ENCODE results near the gene NT5DC1. TPM values are rescaled to one million over a fixed set of nuclear protein-coding genes. Genes with fewer than 3 reads are reported as not detected.
A peak's percentile ranks its signal among the peaks of the same experiment; 100 is the strongest.

Gene NT5DC1
- polyA plus RNA-seq, 1 of the 3 experiments (the other 2 are of a cell fraction), result 20.3 TPM

- WGBS (ENCODE audit: low lambda C conversion rate), result 32% methylated on average over 4 of the region's 4 CpGs
- H3K4me2 ChIP-seq, result no peak overlapping the region
- H4K20me1 ChIP-seq (ENCODE audit: insufficient read depth), result no peaks in the 10 kb centered on the region
- no peaks in the 10 kb centered on the region for H3K9me3 ChIP-seq
- no peaks in the 10 kb centered on the region for H3K36me3 ChIP-seq (replicated peaks in 1 of 2; ENCODE audit: control insufficient read depth in 1 of 2, insufficient read depth in 2 of 2, low read length in 1 of 2)
- no peaks in the 10 kb centered on the region for H3K79me2 ChIP-seq (ENCODE audit: insufficient read depth)
- no peaks in the 10 kb centered on the region for H3F3A ChIP-seq (replicated peaks; ENCODE audit: insufficient read depth)
- CTCF ChIA-PET, result interaction anchor here (0.9 kb wide), 2 partner anchors 13 to 27 kb away, joined by 3 read pairs; no protein-coding TSS in a partner anchor
- no peak overlapping the region for H3K9ac ChIP-seq
- peak overlapping the region in 1 of 2 experiments; percentile 85; a peak in 1 of 4 replicates for H3K27ac ChIP-seq (ENCODE audit: low read depth in 2 of 2, low read length in 1 of 2)
- H2AFZ ChIP-seq (ENCODE audit: low read depth), result no peak overlapping the region
- POLR2A ChIA-PET, result no interaction called here
- no peaks in the 10 kb centered on the region; a peak in 1 of 4 replicates for H3K4me1 ChIP-seq (ENCODE audit: control insufficient read depth in 1 of 2, insufficient read depth in 2 of 2, low read depth in 1 of 2, low read length in 1 of 2)
- no peak overlapping the region for H3K4me3 ChIP-seq (ENCODE audit: low read depth in 2 of 2, low read length in 1 of 2)
- no peak for DNase-seq
- no peaks in the 10 kb centered on the region for H3K9me2 ChIP-seq
- H3K27me3 ChIP-seq (ENCODE audit: insufficient read depth), result no peaks in the 10 kb centered on the region
- no peak for TF ChIP-seq GATA2 (CRISPR knock-in tag; IDR thresholded peaks at IDR 0.05)
- TF ChIP-seq EP300 (IDR thresholded peaks at IDR 0.05; ENCODE audit: borderline replicate concordance in 1 of 2, low read depth in 1 of 2, low read length in 1 of 2), result peak; percentile 7 to 57; a peak in 3 of 4 replicates
- TF ChIP-seq RFX5 (IDR thresholded peaks at IDR 0.05; ENCODE audit: low read length), result no peak
- no peak for TF ChIP-seq CHD2 (IDR thresholded peaks at IDR 0.05; ENCODE audit: low read length, partially characterized antibody)
- TF ChIP-seq FOSL2 (IDR thresholded peaks at IDR 0.05; ENCODE audit: borderline replicate concordance, low read depth), result no peak
- TF ChIP-seq ELF1 (IDR thresholded peaks at IDR 0.05), result no peak
- peak; percentile 70; the same call in 1 of the 2 replicates for TF ChIP-seq NFIC (IDR thresholded peaks at IDR 0.05; ENCODE audit: borderline replicate concordance)
- TF ChIP-seq SIN3A (IDR thresholded peaks at IDR 0.05; ENCODE audit: borderline replicate concordance, low read depth, low read length), result no peak
- no peak for TF ChIP-seq GABPA (IDR thresholded peaks at IDR 0.05; ENCODE audit: low read depth)
- no peak for TF ChIP-seq MXI1 (IDR thresholded peaks at IDR 0.05; ENCODE audit: low read depth, low read length)
- TF ChIP-seq, protein P1, sequence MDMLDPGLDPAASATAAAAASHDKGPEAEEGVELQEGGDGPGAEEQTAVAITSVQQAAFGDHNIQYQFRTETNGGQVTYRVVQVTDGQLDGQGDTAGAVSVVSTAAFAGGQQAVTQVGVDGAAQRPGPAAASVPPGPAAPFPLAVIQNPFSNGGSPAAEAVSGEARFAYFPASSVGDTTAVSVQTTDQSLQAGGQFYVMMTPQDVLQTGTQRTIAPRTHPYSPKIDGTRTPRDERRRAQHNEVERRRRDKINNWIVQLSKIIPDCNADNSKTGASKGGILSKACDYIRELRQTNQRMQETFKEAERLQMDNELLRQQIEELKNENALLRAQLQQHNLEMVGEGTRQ (IDR thresholded peaks at IDR 0.05; ENCODE audit: borderline replicate concordance, low read depth, low read length), result no peak
- 0 out of 2 replicates have a peak, but pooled peaks have one; percentile 22 for TF ChIP-seq TEAD4 (IDR thresholded peaks at IDR 0.05; ENCODE audit: borderline replicate concordance, insufficient read depth)
- TF ChIP-seq TCF12 (IDR thresholded peaks at IDR 0.05), result peak; percentile 81
- TF ChIP-seq PBX3 (IDR thresholded peaks at IDR 0.05), result peak; percentile 61
- peak; percentile 47; the same call in 1 of the 2 replicates for TF ChIP-seq POLR2AphosphoS5 (IDR thresholded peaks at IDR 0.05; ENCODE audit: low read depth, low read length)
- no peak; the same call in 1 of the 2 replicates for TF ChIP-seq JUND (IDR thresholded peaks at IDR 0.05)
Measured at GRCh38 chr6:116190550-116190949, 89.9 kb downstream of the NT5DC1 start.

- no peaks in the 10 kb centered on the region for H3K9me2 ChIP-seq
- no peak for DNase-seq
- no peaks in the 10 kb centered on the region for H3K36me3 ChIP-seq (replicated peaks in 1 of 2; ENCODE audit: control insufficient read depth in 1 of 2, insufficient read depth in 2 of 2, low read length in 1 of 2)
- no peak overlapping the region for H3K4me2 ChIP-seq
- H4K20me1 ChIP-seq (ENCODE audit: insufficient read depth), result no peaks in the 10 kb centered on the region
- POLR2A ChIA-PET, result no interaction called here
- H3K9me3 ChIP-seq, result no peaks in the 10 kb centered on the region
- no peak overlapping the region for H3K9ac ChIP-seq
- H3K79me2 ChIP-seq (ENCODE audit: insufficient read depth), result no peaks in the 10 kb centered on the region
- no peaks in the 10 kb centered on the region; a peak in 1 of 4 replicates for H3K4me1 ChIP-seq (ENCODE audit: control insufficient read depth in 1 of 2, insufficient read depth in 2 of 2, low read depth in 1 of 2, low read length in 1 of 2)
- no peaks in the 10 kb centered on the region for H3F3A ChIP-seq (replicated peaks; ENCODE audit: insufficient read depth)
- H3K27ac ChIP-seq (ENCODE audit: low read depth in 2 of 2, low read length in 1 of 2), result peak overlapping the region in 1 of 2 experiments; percentile 85; a peak in 1 of 4 replicates
- no peak overlapping the region for H3K4me3 ChIP-seq (ENCODE audit: low read depth in 2 of 2, low read length in 1 of 2)
- CTCF ChIA-PET, result no interaction called here
- 87% methylated on average over 2 of the region's 2 CpGs for WGBS (ENCODE audit: low lambda C conversion rate)
- no peaks in the 10 kb centered on the region for H3K27me3 ChIP-seq (ENCODE audit: insufficient read depth)
- no peak overlapping the region for H2AFZ ChIP-seq (ENCODE audit: low read depth)
- TF ChIP-seq GABPA (IDR thresholded peaks at IDR 0.05; ENCODE audit: low read depth) (no peak), TEAD4 (IDR thresholded peaks at IDR 0.05; ENCODE audit: borderline replicate concordance, insufficient read depth) (no peak), RFX5 (IDR thresholded peaks at IDR 0.05; ENCODE audit: low read length) (no peak), TAF1 (IDR thresholded peaks at IDR 0.05; ENCODE audit: borderline replicate concordance, low read depth, low read length) (no peak), POLR2AphosphoS5 (IDR thresholded peaks at IDR 0.05; ENCODE audit: low read depth, low read length) (no peak), FOXM1 (IDR thresholded peaks at IDR 0.05; ENCODE audit: low read depth) (no peak), RXRA (IDR thresholded peaks at IDR 0.05; ENCODE audit: borderline replicate concordance, low read depth) (no peak), JUND (IDR thresholded peaks at IDR 0.05) (no peak), RAD21 (IDR thresholded peaks at IDR 0.05; ENCODE audit: low read length) (no peak)
- TF ChIP-seq, protein P2, sequence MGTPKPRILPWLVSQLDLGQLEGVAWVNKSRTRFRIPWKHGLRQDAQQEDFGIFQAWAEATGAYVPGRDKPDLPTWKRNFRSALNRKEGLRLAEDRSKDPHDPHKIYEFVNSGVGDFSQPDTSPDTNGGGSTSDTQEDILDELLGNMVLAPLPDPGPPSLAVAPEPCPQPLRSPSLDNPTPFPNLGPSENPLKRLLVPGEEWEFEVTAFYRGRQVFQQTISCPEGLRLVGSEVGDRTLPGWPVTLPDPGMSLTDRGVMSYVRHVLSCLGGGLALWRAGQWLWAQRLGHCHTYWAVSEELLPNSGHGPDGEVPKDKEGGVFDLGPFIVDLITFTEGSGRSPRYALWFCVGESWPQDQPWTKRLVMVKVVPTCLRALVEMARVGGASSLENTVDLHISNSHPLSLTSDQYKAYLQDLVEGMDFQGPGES (IDR thresholded peaks at IDR 0.05; ENCODE audit: low read depth, low read length), result no peak
- TF ChIP-seq, protein P3, sequence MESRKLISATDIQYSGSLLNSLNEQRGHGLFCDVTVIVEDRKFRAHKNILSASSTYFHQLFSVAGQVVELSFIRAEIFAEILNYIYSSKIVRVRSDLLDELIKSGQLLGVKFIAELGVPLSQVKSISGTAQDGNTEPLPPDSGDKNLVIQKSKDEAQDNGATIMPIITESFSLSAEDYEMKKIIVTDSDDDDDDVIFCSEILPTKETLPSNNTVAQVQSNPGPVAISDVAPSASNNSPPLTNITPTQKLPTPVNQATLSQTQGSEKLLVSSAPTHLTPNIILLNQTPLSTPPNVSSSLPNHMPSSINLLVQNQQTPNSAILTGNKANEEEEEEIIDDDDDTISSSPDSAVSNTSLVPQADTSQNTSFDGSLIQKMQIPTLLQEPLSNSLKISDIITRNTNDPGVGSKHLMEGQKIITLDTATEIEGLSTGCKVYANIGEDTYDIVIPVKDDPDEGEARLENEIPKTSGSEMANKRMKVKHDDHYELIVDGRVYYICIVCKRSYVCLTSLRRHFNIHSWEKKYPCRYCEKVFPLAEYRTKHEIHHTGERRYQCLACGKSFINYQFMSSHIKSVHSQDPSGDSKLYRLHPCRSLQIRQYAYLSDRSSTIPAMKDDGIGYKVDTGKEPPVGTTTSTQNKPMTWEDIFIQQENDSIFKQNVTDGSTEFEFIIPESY (IDR thresholded peaks at IDR 0.05; ENCODE audit: borderline replicate concordance, low read depth), result no peak
- TF ChIP-seq, protein P4, sequence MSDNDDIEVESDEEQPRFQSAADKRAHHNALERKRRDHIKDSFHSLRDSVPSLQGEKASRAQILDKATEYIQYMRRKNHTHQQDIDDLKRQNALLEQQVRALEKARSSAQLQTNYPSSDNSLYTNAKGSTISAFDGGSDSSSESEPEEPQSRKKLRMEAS (IDR thresholded peaks at IDR 0.05; ENCODE audit: low read depth), result no peak
Measured at GRCh38 chr6:116191881-116192280, 91.2 kb downstream of the NT5DC1 start.
